Fibroblast of skin of back (primary cell): Measurements from ENCODE around the gene PARD3.
A peak's percentile ranks its signal among the peaks of the same experiment; 100 is the strongest.
"Not testable (repeated sequence)": the region's sequence is repeated elsewhere in the genome, so short reads cannot be mapped to it uniquely, and the experiment has no call there.

Experiments
- DNase-seq: peaks from one replicate; pipeline ENCODE4 v3.0.0-alpha.2; 2013

Gene PARD3

GRCh38 chr10:34796133-34796532 lies 19.0 kb downstream of the PARD3 start:
- DNase-seq: no peak

- DNase-seq: no peak
These were observed 19.8 kb downstream of the PARD3 start for GRCh38 chr10:34795334-34795733.

GRCh38 chr10:34794835-34795234 lies 20.3 kb downstream of the PARD3 start:
- no peak for DNase-seq

- DNase-seq: not testable (repeated sequence)
These were observed 21.5 kb downstream of the PARD3 start for GRCh38 chr10:34793581-34793980.

GRCh38 chr10:34792881-34793280 lies 22.2 kb downstream of the PARD3 start:
- no peak for DNase-seq

- no peak for DNase-seq
These were observed 23.1 kb downstream of the PARD3 start for GRCh38 chr10:34791947-34792346.

- no peak for DNase-seq
These were observed 23.9 kb downstream of the PARD3 start for GRCh38 chr10:34791228-34791627.

- peak; percentile 13 for DNase-seq
These were observed 25.1 kb downstream of the PARD3 start for GRCh38 chr10:34789966-34790506.

- DNase-seq: peak; percentile 62
These were observed 28.6 kb downstream of the PARD3 start for GRCh38 chr10:34786464-34786863.

GRCh38 chr10:34781711-34782110 lies 33.4 kb downstream of the PARD3 start:
- no peak for DNase-seq

- DNase-seq: peak; percentile 40
These were observed 34.2 kb downstream of the PARD3 start for GRCh38 chr10:34780818-34781380.

GRCh38 chr10:34778237-34778636 lies 36.9 kb downstream of the PARD3 start:
- no peak for DNase-seq

- DNase-seq: no peak
These were observed 38.9 kb downstream of the PARD3 start for GRCh38 chr10:34776090-34776690.

- DNase-seq: no peak
These were observed 40.0 kb downstream of the PARD3 start for GRCh38 chr10:34775044-34775637.

GRCh38 chr10:34773636-34774630 lies 41.2 kb downstream of the PARD3 start:
- DNase-seq: no peak

GRCh38 chr10:34771525-34771924 lies 43.6 kb downstream of the PARD3 start:
- no peak for DNase-seq

- DNase-seq: no peak
These were observed 44.0 kb downstream of the PARD3 start for GRCh38 chr10:34771106-34771505.

- no peak for DNase-seq
These were observed 45.2 kb downstream of the PARD3 start for GRCh38 chr10:34769899-34770298.

- DNase-seq: no peak
These were observed 46.1 kb downstream of the PARD3 start for GRCh38 chr10:34768972-34769330.

- peak; percentile 19 for DNase-seq
These were observed 46.7 kb downstream of the PARD3 start for GRCh38 chr10:34768261-34768971.

GRCh38 chr10:34766811-34767494 lies 48.1 kb downstream of the PARD3 start:
- no peak for DNase-seq

- DNase-seq: no peak
These were observed 48.9 kb downstream of the PARD3 start for GRCh38 chr10:34766266-34766600.
